ENCODE data around the gene UBD. TPM values are rescaled to one million over a fixed set of nuclear protein-coding genes. Genes with fewer than 3 reads are reported as not detected.

Gene UBD
- total RNA-seq, 2 experiments from 2014 or later: not detected

- ATAC-seq (ENCODE audit: low read depth) (no peak), DNase-seq (no peak)
- Mint-ChIP-seq H3K9me3 (peaks cover 3% of the 10 kb centered on the region), H3K4me1 (no peaks in the 10 kb centered on the region), H3K4me3 (no peak overlapping the region), H3K27ac (no peak overlapping the region), H3K36me3 (no peaks in the 10 kb centered on the region), H3K27me3 (peaks cover 29% of the 10 kb centered on the region)
- POLR2A ChIA-PET: no interaction called here
These were observed 35.5 kb downstream of the UBD start for GRCh38 chr6:29524044-29524443.

GRCh38 chr6:29522227-29522626, 37.3 kb downstream of the UBD start:
- H3K9me3 Mint-ChIP-seq: peaks cover 3% of the 10 kb centered on the region
- DNase-seq: no peak
- no peaks in the 10 kb centered on the region for H3K36me3 Mint-ChIP-seq
- ATAC-seq (ENCODE audit: low read depth): no peak
- peaks cover 29% of the 10 kb centered on the region for H3K27me3 Mint-ChIP-seq
- POLR2A ChIA-PET: no interaction called here
- H3K4me1 Mint-ChIP-seq: no peaks in the 10 kb centered on the region
- no peak overlapping the region for H3K27ac Mint-ChIP-seq
- H3K4me3 Mint-ChIP-seq: no peak overlapping the region

GRCh38 chr6:29521006-29521680, 38.4 kb downstream of the UBD start:
- POLR2A ChIA-PET: no interaction called here
- no peak for ATAC-seq (ENCODE audit: low read depth)
- H3K4me1 Mint-ChIP-seq: peaks cover 4% of the 10 kb centered on the region

GRCh38 chr6:29520232-29520631, 39.3 kb downstream of the UBD start:
- Mint-ChIP-seq H3K4me1 (peaks cover 9% of the 10 kb centered on the region), H3K27me3 (peaks cover 21% of the 10 kb centered on the region), H3K4me3 (no peak overlapping the region), H3K9me3 (peaks cover 3% of the 10 kb centered on the region), H3K27ac (no peak overlapping the region), H3K36me3 (no peaks in the 10 kb centered on the region)
- no peak for ATAC-seq (ENCODE audit: low read depth)
- DNase-seq: no peak
- POLR2A ChIA-PET: no interaction called here

More at GRCh38 chr6:29521006-29521680, 38.4 kb downstream of the UBD start:
- Mint-ChIP-seq H3K4me3 (no peak overlapping the region), H3K27ac (no peak overlapping the region), H3K36me3 (no peaks in the 10 kb centered on the region), H3K9me3 (peaks cover 3% of the 10 kb centered on the region), H3K27me3 (peaks cover 29% of the 10 kb centered on the region)
- DNase-seq: no peak

GRCh38 chr6:29519291-29520010, 40.1 kb downstream of the UBD start:
- Mint-ChIP-seq H3K36me3 (no peaks in the 10 kb centered on the region), H3K4me1 (peaks cover 11% of the 10 kb centered on the region), H3K4me3 (no peak overlapping the region), H3K27me3 (peaks cover 14% of the 10 kb centered on the region), H3K27ac (no peak overlapping the region), H3K9me3 (peaks cover 3% of the 10 kb centered on the region)
- POLR2A ChIA-PET: no interaction called here
- DNase-seq: no peak
- ATAC-seq (ENCODE audit: low read depth): no peak

- Mint-ChIP-seq H3K36me3 (no peaks in the 10 kb centered on the region), H3K27ac (no peak overlapping the region), H3K4me1 (peaks cover 12% of the 10 kb centered on the region), H3K9me3 (peaks cover 1% of the 10 kb centered on the region), H3K4me3 (no peak overlapping the region), H3K27me3 (peaks cover 8% of the 10 kb centered on the region)
- ATAC-seq (ENCODE audit: low read depth) (no peak), DNase-seq (no peak)
- POLR2A ChIA-PET: no interaction called here
These were observed 41.6 kb downstream of the UBD start for GRCh38 chr6:29517728-29518440.

GRCh38 chr6:29517245-29517644, 42.3 kb downstream of the UBD start:
- POLR2A ChIA-PET: no interaction called here
- Mint-ChIP-seq H3K27me3 (peaks cover 6% of the 10 kb centered on the region), H3K4me3 (no peak overlapping the region), H3K27ac (no peak overlapping the region), H3K36me3 (no peaks in the 10 kb centered on the region), H3K9me3 (peaks cover 1% of the 10 kb centered on the region), H3K4me1 (peaks cover 12% of the 10 kb centered on the region)
- DNase-seq: no peak
- no peak for ATAC-seq (ENCODE audit: low read depth)

- ATAC-seq (ENCODE audit: low read depth) (peak; percentile 90), DNase-seq (no peak)
- peaks cover 1% of the 10 kb centered on the region for H3K9me3 Mint-ChIP-seq
- no peaks in the 10 kb centered on the region for H3K36me3 Mint-ChIP-seq
- H3K4me1 Mint-ChIP-seq: peaks cover 12% of the 10 kb centered on the region
- POLR2A ChIA-PET: interaction anchor here (0.9 kb wide), 1 partner anchor 90 kb away, joined by 4 read pairs; no protein-coding TSS in a partner anchor
- no peak overlapping the region for H3K27ac Mint-ChIP-seq
- peak overlapping the region; percentile 10 for H3K4me3 Mint-ChIP-seq
- peaks cover 6% of the 10 kb centered on the region for H3K27me3 Mint-ChIP-seq
These were observed 43.4 kb downstream of the UBD start for GRCh38 chr6:29516108-29516507.

- no peak for ATAC-seq (ENCODE audit: low read depth)
- no peak for DNase-seq
- H3K9me3 Mint-ChIP-seq: peaks cover 1% of the 10 kb centered on the region
- H3K4me3 Mint-ChIP-seq: no peak overlapping the region
- no peak overlapping the region for H3K27ac Mint-ChIP-seq
- peaks cover 5% of the 10 kb centered on the region for H3K4me1 Mint-ChIP-seq
- POLR2A ChIA-PET: no interaction called here
- H3K27me3 Mint-ChIP-seq: peaks cover 6% of the 10 kb centered on the region
- H3K36me3 Mint-ChIP-seq: no peaks in the 10 kb centered on the region
These were observed 48.7 kb downstream of the UBD start for GRCh38 chr6:29510746-29511300.

- no peaks in the 10 kb centered on the region for H3K36me3 Mint-ChIP-seq
- H3K27me3 Mint-ChIP-seq: peaks cover 6% of the 10 kb centered on the region
- no peak overlapping the region for H3K27ac Mint-ChIP-seq
- H3K9me3 Mint-ChIP-seq: peaks cover 1% of the 10 kb centered on the region
- H3K4me3 Mint-ChIP-seq: no peak overlapping the region
- DNase-seq: no peak
- POLR2A ChIA-PET: no interaction called here
- no peak for ATAC-seq (ENCODE audit: low read depth)
- peaks cover 3% of the 10 kb centered on the region for H3K4me1 Mint-ChIP-seq
These were observed 49.3 kb downstream of the UBD start for GRCh38 chr6:29510202-29510601.

- no peak for DNase-seq
- ATAC-seq (ENCODE audit: low read depth): no peak
- peaks cover 1% of the 10 kb centered on the region for H3K9me3 Mint-ChIP-seq
- POLR2A ChIA-PET: no interaction called here
- H3K4me1 Mint-ChIP-seq: peaks cover 1% of the 10 kb centered on the region
- H3K4me3 Mint-ChIP-seq: no peak overlapping the region
- peaks cover 6% of the 10 kb centered on the region for H3K27me3 Mint-ChIP-seq
- no peak overlapping the region for H3K27ac Mint-ChIP-seq
- H3K36me3 Mint-ChIP-seq: no peaks in the 10 kb centered on the region
These were observed 49.8 kb downstream of the UBD start for GRCh38 chr6:29509711-29510110.

GRCh38 chr6:29509239-29509638, 50.3 kb downstream of the UBD start:
- Mint-ChIP-seq H3K36me3 (no peaks in the 10 kb centered on the region), H3K4me1 (no peaks in the 10 kb centered on the region), H3K9me3 (peaks cover 1% of the 10 kb centered on the region), H3K4me3 (no peak overlapping the region), H3K27ac (no peak overlapping the region), H3K27me3 (peaks cover 6% of the 10 kb centered on the region)
- no peak for DNase-seq
- POLR2A ChIA-PET: no interaction called here
- ATAC-seq (ENCODE audit: low read depth): no peak

GRCh38 chr6:29507319-29507718, 52.2 kb downstream of the UBD start:
- Mint-ChIP-seq H3K4me3 (no peak overlapping the region), H3K9me3 (no peaks in the 10 kb centered on the region)

More at GRCh38 chr6:29507319-29507718, 52.2 kb downstream of the UBD start:
- POLR2A ChIA-PET: no interaction called here
- ATAC-seq (ENCODE audit: low read depth) (no peak), DNase-seq (no peak)
- Mint-ChIP-seq H3K27me3 (peaks cover 4% of the 10 kb centered on the region), H3K36me3 (no peaks in the 10 kb centered on the region), H3K27ac (no peak overlapping the region), H3K4me1 (no peaks in the 10 kb centered on the region)

Data from activated naive CD8-positive, alpha-beta T cell treated with anti-CD3 and anti-CD28 coated beads, Interleukin-2, amount 10 ng/mL, durations not matched to agents 7 days and 5 days (primary cell).